HCT116 (cell line): Measurements from ENCODE around the gene LCN1. TPM values are rescaled to one million over a fixed set of nuclear protein-coding genes. Genes with fewer than 3 reads are reported as not detected.

ENCODE experiments used
- ATAC-seq: fragments of 200-7000 bp; cut with Tn5 transposase; 2 replicates; pipeline ENCODE4 v1.9.1; 2020; ENCODE audit warnings: mild to moderate bottlenecking, moderate library complexity
- BruUV-seq: library from RNA; stranded (reverse); fragments of 400-500 nt; replicated peaks from 2 replicates; lab custom pipeline; 2021; lab: Mats Ljungman, UMichigan
- CTCF ChIA-PET: fragments of 300-600 bp; sonication (Branson Sonifier 250); formaldehyde crosslinking; loops from one replicate; lab custom pipeline; 2021; ENCODE audit warnings: antibody characterized with exemption; lab: Charles Lee
- POLR2A ChIA-PET: fragments of 300-600, 350-600 bp; sonication (Branson Sonifier 250); formaldehyde crosslinking; loops from one replicate; lab custom pipeline; 2021; ENCODE audit warnings: antibody characterized with exemption; lab: Charles Lee
- RAD21 ChIA-PET, 2 experiments: fragments of 300-600 bp; sonication (Branson Sonifier 250); formaldehyde crosslinking; loops; one replicate each; lab custom pipeline; 2023; ENCODE audit warnings: low total read pairs in 2 of 2; ENCODE audit not compliant: uncharacterized antibody in 2 of 2, unreplicated experiment in 2 of 2, low non-redundant PET in 1 of 2; lab: Charles Lee
- DNase-seq: peaks from one replicate; pipeline ENCODE4 v3.0.0-alpha.2; 2010; ENCODE audit warnings: low read depth, low spot score
- H2AFZ ChIP-seq: fragments of 200-600 bp; shearing (Covaris generic), sonication (generic); 2 replicates; pipeline ENCODE4 v1.6.1; 2017; ENCODE audit warnings: low read depth, mixed run types, mixed read lengths, antibody characterized with exemption, low read length; ENCODE audit not compliant: poor library complexity, severe bottlenecking
- H3K27ac ChIP-seq: 2 replicates; pipeline ENCODE4 v1.5.1; 2012; ENCODE audit warnings: low read depth, low read length
- H3K27me3 ChIP-seq: fragments of 200-600 bp; sonication (generic); 2 replicates; pipeline ENCODE4 v1.6.1; 2016; ENCODE audit warnings: mixed run types, low read length, mixed read lengths; ENCODE audit not compliant: insufficient read depth
- H3K36me3 ChIP-seq, 2 experiments: fragments of 200-500 bp in 1 of 2; fragments of 200-600 bp in 1 of 2; sonication (Bioruptor generic) in 1 of 2; sonication (generic) in 1 of 2; 2 replicates each; pipeline versions ENCODE4 v1.5.1 to v1.6.1; 2014 to 2016; ENCODE audit warnings: low read length in 2 of 2, inconsistent platforms in 1 of 2, mixed read lengths in 1 of 2, mixed run types in 1 of 2; ENCODE audit not compliant: insufficient read depth in 2 of 2, control insufficient read depth in 1 of 2
- H3K4me1 ChIP-seq, 2 experiments: fragments of 200-600 bp in 1 of 2; sonication (generic) in 1 of 2; 2 replicates each; pipeline versions ENCODE4 v1.5.1 to v1.6.1; 2012 to 2017; ENCODE audit warnings: low read length in 2 of 2, inconsistent platforms in 1 of 2, mild to moderate bottlenecking in 1 of 2, mixed read lengths in 1 of 2, mixed run types in 1 of 2, moderate library complexity in 1 of 2; ENCODE audit not compliant: insufficient read depth in 2 of 2, control insufficient read depth in 1 of 2
- H3K4me2 ChIP-seq: fragments of 200-600 bp; sonication (generic); 2 replicates; pipeline ENCODE4 v1.6.1; 2017; ENCODE audit warnings: mixed run types, low read length, mixed read lengths
- H3K4me3 ChIP-seq, 2 experiments: fragments of 200-600 bp in 1 of 2; sonication (generic) in 1 of 2; replicated peaks in 1 of 2; 2 replicates each; pipeline ENCODE4 v1.5.1; 2011 to 2016; ENCODE audit warnings: low read length in 2 of 2, control low read depth in 1 of 2, low read depth in 1 of 2, mild to moderate bottlenecking in 1 of 2, mixed read lengths in 1 of 2, mixed run types in 1 of 2
- H3K79me2 ChIP-seq: fragments of 200-600 bp; sonication (generic); 2 replicates; pipeline ENCODE4 v1.6.1; 2017; ENCODE audit warnings: mild to moderate bottlenecking, mixed run types, low read length, moderate library complexity, mixed read lengths; ENCODE audit not compliant: insufficient read depth
- H3K9ac ChIP-seq: fragments of 200-600 bp; sonication (generic); 2 replicates; pipeline ENCODE4 v1.6.1; 2016; ENCODE audit warnings: low read length, mixed read lengths
- H3K9me2 ChIP-seq: fragments of 200-600 bp; sonication (generic), shearing (Covaris generic); 2 replicates; pipeline ENCODE4 v1.6.1; 2017; ENCODE audit warnings: mixed run types, mild to moderate bottlenecking, moderate library complexity; ENCODE audit not compliant: insufficient read depth
- H3K9me3 ChIP-seq, 2 experiments: fragments of 200-500 bp in 1 of 2; fragments of 200-600 bp in 1 of 2; sonication (Bioruptor generic) in 1 of 2; sonication (generic) in 1 of 2; 2 replicates each; pipeline ENCODE4 v1.6.1; 2014 to 2017; ENCODE audit warnings: low read length in 2 of 2, mixed read lengths in 2 of 2, inconsistent platforms in 1 of 2, low read depth in 1 of 2, mild to moderate bottlenecking in 1 of 2, mixed run types in 1 of 2, moderate library complexity in 1 of 2; ENCODE audit not compliant: control insufficient read depth in 1 of 2, insufficient read depth in 1 of 2
- H4K20me1 ChIP-seq: fragments of 200-600 bp; sonication (generic), shearing (Covaris generic); 2 replicates; pipeline ENCODE4 v1.6.1; 2017; ENCODE audit warnings: mixed run types, mild to moderate bottlenecking, moderate library complexity; ENCODE audit not compliant: insufficient read depth
- CBX3 ChIP-seq: IDR thresholded peaks from 2 replicates; pipeline ENCODE4 v1.6.1; 2012; ENCODE audit warnings: low read depth
- CEBPB ChIP-seq: IDR thresholded peaks from 2 replicates; pipeline ENCODE4 v1.6.1; 2012; ENCODE audit warnings: low read depth
- CTCF ChIP-seq, 3 experiments: fragments of 200-600 bp in 1 of 3; sonication (generic) in 1 of 3; IDR thresholded peaks in 2 of 3; conservative IDR thresholded peaks in 1 of 3; 2 replicates each; pipeline ENCODE4 v1.5.1; 2012 to 2017; ENCODE audit warnings: low read depth in 2 of 3, low read length in 2 of 3, antibody characterized with exemption in 1 of 3, borderline replicate concordance in 1 of 3, control low read depth in 1 of 3, mild to moderate bottlenecking in 1 of 3, mixed read lengths in 1 of 3, mixed run types in 1 of 3, moderate library complexity in 1 of 3; ENCODE audit not compliant: insufficient read depth in 1 of 3
- ELF1 ChIP-seq: IDR thresholded peaks from 2 replicates; pipeline ENCODE4 v1.6.1; 2012; ENCODE audit warnings: low read depth, borderline replicate concordance
- EZH2 ChIP-seq: fragments of 200-600 bp; sonication (generic); IDR thresholded peaks from 2 replicates; pipeline ENCODE4 v1.6.1; 2017; ENCODE audit warnings: antibody characterized with exemption, mixed run types
- FOSL1 ChIP-seq: IDR thresholded peaks from 2 replicates; pipeline ENCODE4 v1.6.1; 2012; ENCODE audit warnings: low read depth
- JUND ChIP-seq: IDR thresholded peaks from 2 replicates; pipeline ENCODE4 v1.6.1; 2012
- MAX ChIP-seq: IDR thresholded peaks from 2 replicates; pipeline ENCODE4 v1.6.1; 2012
- RAD21 ChIP-seq: IDR thresholded peaks from 2 replicates; pipeline ENCODE4 v1.6.1; 2012; ENCODE audit warnings: low read depth, mild to moderate bottlenecking
- REST ChIP-seq: IDR thresholded peaks from 2 replicates; pipeline ENCODE4 v1.6.1; 2012; ENCODE audit warnings: low read depth
- SIN3A ChIP-seq: IDR thresholded peaks from 2 replicates; pipeline ENCODE4 v1.6.1; 2012; ENCODE audit warnings: low read depth
- SP1 ChIP-seq: IDR thresholded peaks from 2 replicates; pipeline ENCODE4 v1.6.1; 2012; ENCODE audit warnings: low read depth
- YY1 ChIP-seq: IDR thresholded peaks from 2 replicates; pipeline ENCODE4 v1.6.1; 2011; ENCODE audit warnings: low read length, low read depth, moderate library complexity, mild to moderate bottlenecking; ENCODE audit not compliant: insufficient replicate concordance; ENCODE audit errors: extremely low read depth
- ZBTB33 ChIP-seq: IDR thresholded peaks from 2 replicates; pipeline ENCODE4 v1.6.1; 2011; ENCODE audit warnings: mild to moderate bottlenecking, low read length, moderate library complexity; ENCODE audit not compliant: insufficient replicate concordance; ENCODE audit errors: extremely low read depth
- intact Hi-C: fragments of 100-400 bp; cut with micrococcal nuclease; formaldehyde crosslinking; loops from 2 replicates; pipeline ENCODE4 v1.10.0; 2022
- total RNA-seq: library from RNA; stranded (reverse); gene quantifications from one replicate; pipeline ENCODE4 v1.2.1, GENCODE V29; 2021; ENCODE audit not compliant: unreplicated experiment

LCN1 gene
- total RNA-seq, 1 experiment from 2014 or later, result not detected

- H3K9ac ChIP-seq, result no peak overlapping the region
- no peak overlapping the region for H2AFZ ChIP-seq
- H3K4me3 ChIP-seq, result no peak overlapping the region
- POLR2A ChIA-PET, result no interaction called here
- RAD21 ChIA-PET, result no interaction called here
- H3K9me2 ChIP-seq, result no peaks in the 10 kb centered on the region
- peaks cover 11% of the 10 kb centered on the region for H3K27me3 ChIP-seq
- H3K4me1 ChIP-seq, result no peaks in the 10 kb centered on the region
- TF ChIP-seq JUND (no peak), CTCF (IDR thresholded peaks at IDR 0.05 in 2 of 3, conservative IDR thresholded peaks at IDR 0.05 in 1 of 3; ENCODE audit: borderline replicate concordance in 1 of 3, insufficient read depth in 1 of 3, low read depth in 2 of 3, low read length in 2 of 3) (no peak), YY1 (no peak), ZBTB33 (no peak), ELF1 (no peak), CEBPB (no peak), RAD21 (no peak), SP1 (no peak), SIN3A (no peak), CBX3 (no peak), MAX (no peak), REST (no peak), EZH2 (no peak), FOSL1 (no peak)
- BruUV-seq, result no TSS peak
- H3K36me3 ChIP-seq, result no peaks in the 10 kb centered on the region
- no peaks in the 10 kb centered on the region for H3K79me2 ChIP-seq
- ATAC-seq (0 out of 2 replicates have a peak, but pooled peaks have one; percentile 30), DNase-seq (no peak)
- CTCF ChIA-PET, result no interaction called here
- intact Hi-C loops, result no loop called here
- H3K27ac ChIP-seq, result no peak overlapping the region
- H3K9me3 ChIP-seq, result peaks cover 7% of the 10 kb centered on the region in 2 experiments; a peak in 2 of 4 replicates
- H3K4me2 ChIP-seq, result no peak overlapping the region
- H4K20me1 ChIP-seq, result no peaks in the 10 kb centered on the region
These were observed 44.4 kb downstream of the LCN1 start for GRCh38 chr9:135565636-135566035.
